Astrocyte (in vitro differentiated cells and primary cell): ENCODE results near the gene ANO4.

Experiments
- CTCF ChIP-seq: IDR thresholded peaks from 2 replicates; pipeline ENCODE4 v1.5.1; 2011; ENCODE audit warnings: low read depth, mild to moderate bottlenecking, inconsistent platforms, low read length, moderate library complexity; ENCODE audit not compliant: insufficient read depth
- EZH2 ChIP-seq: IDR thresholded peaks from 2 replicates; pipeline ENCODE4 v1.6.1; 2012; ENCODE audit warnings: mild to moderate bottlenecking, low read length, inconsistent platforms; ENCODE audit not compliant: insufficient read depth

GRCh38 chr12:100843061-100843460, 48.5 kb downstream of the ANO4 start:
- TF ChIP-seq CTCF (no peak), EZH2 (no peak)
